ENCODE measurements around the gene FOXN1. TPM values are rescaled to one million over a fixed set of nuclear protein-coding genes. Genes with fewer than 3 reads are reported as not detected.
A peak's percentile ranks its signal among the peaks of the same experiment; 100 is the strongest.

FOXN1 gene
- total and polyA plus RNA-seq, 10 of the 15 experiments (the other 5 are each of a cell fraction or from before 2014, with no cell fraction given), result not detected

DNA sequence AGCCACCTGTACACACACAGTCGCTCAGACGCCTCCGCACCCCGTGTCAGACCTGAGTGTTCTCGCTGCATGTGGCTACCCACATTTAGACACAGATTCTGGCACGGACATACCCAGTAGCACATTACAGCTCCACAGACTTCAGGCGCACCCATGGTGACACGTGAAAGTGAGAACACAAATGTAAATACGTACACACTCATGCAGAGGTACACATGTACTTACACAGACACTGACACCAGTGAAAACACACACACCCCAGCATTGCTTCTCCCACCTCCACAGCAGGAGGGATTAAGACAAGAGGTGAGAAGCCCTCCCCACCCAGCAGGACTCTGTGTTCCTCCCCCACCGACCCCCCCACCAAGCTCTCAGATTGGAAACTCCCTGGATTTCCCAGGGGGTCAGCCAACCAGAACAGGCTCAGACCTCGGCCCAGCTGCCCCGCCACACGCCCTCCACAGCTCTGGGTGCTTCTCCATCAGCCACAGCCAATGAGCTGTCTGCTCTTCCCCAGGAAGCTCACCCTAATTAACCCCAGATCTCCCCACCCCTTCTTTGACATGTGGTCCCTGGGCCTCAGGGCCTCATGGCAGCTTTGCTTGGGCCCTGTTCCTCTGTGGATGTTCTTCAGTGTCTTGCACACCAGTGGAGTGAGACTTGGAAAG is 5.3 kb upstream of the FOXN1 start (continued):
- 0 out of 2 replicates have a peak, but pooled peaks have one; percentile 22 for TF ChIP-seq RAD51 (IDR thresholded peaks at IDR 0.05)
- 0 out of 2 replicates have a peak, but pooled peaks have one; percentile 48 for TF ChIP-seq TCF3 (IDR thresholded peaks at IDR 0.05; ENCODE audit: borderline replicate concordance, insufficient read depth, low read depth, low read length)
- no peak for TF ChIP-seq ZNF24 (IDR thresholded peaks at IDR 0.05)
- TF ChIP-seq, protein P1, sequence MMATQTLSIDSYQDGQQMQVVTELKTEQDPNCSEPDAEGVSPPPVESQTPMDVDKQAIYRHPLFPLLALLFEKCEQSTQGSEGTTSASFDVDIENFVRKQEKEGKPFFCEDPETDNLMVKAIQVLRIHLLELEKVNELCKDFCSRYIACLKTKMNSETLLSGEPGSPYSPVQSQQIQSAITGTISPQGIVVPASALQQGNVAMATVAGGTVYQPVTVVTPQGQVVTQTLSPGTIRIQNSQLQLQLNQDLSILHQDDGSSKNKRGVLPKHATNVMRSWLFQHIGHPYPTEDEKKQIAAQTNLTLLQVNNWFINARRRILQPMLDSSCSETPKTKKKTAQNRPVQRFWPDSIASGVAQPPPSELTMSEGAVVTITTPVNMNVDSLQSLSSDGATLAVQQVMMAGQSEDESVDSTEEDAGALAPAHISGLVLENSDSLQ (IDR thresholded peaks at IDR 0.05), result peak; percentile 41

DNA sequence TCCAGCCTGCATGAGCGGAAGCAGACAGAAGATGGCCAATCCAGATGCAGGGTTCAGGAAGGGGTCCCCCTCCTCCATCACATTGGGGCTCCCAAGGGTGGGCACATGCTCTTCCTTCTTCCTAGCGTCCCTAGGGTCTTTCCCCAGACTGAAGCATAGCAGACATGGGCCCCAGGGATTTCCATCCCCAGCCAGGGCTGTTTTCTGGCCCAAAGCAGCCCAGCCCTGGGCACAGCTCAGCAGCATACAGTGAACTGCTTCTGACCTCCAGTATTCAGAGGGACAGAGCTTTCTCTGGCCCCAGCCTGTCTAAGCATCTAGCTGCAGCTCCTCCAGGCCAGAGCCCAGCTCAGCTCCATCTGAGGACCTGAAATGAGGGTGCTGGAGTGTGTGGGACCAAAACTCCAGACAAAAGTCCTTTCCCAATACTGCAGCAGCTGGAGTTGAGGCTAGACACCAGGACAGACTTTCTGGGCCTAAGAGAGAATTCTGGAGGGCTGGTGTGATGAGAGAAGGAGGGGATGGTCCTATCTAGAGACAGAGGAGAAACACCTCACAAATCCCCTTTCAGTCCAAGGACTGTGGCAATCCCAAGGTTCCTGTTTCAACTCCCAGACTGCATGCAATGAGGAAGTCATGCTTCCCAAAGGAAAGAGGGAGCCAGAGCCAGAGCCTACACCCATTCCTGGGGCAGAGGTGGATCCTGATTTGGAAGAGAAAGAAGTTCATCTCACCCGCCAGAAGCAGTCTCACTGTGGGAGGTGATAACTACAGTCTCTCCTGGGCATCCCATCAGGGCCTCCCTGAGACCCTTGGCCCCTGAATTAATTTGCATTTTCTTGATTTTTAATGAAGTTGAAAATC is 4.5 kb upstream of the FOXN1 start:
- POLR2A ChIA-PET, result interaction anchor here (0.5 to 5.8 kb wide), 14 partner anchors 15 to 402 kb away, joined by 3 to 48 read pairs (median 6); partner anchors contain the start of genes ALDOC and PIGS
- intact Hi-C loops (cut with micrococcal nuclease; ENCODE audit: unreplicated experiment), result loop anchor here (2.0 kb wide), 1 partner anchor 43 kb away; no protein-coding TSS in a partner anchor

More for the DNA sequence above, 4.5 kb upstream of the FOXN1 start:
- Histone ChIP-seq H3K4me3 (peak overlapping the region; percentile 59; the same call in 1 of the 2 replicates), H3K9me3 (replicated peaks; ENCODE audit: control insufficient read depth, insufficient read depth, low read length) (no peaks in the 10 kb centered on the region), H3K4me1 (ENCODE audit: control insufficient read depth, insufficient read depth, low read length) (peaks cover 30% of the 10 kb centered on the region), H4K20me1 (ENCODE audit: control insufficient read depth, insufficient read depth) (no peaks in the 10 kb centered on the region), H3K9ac (ENCODE audit: control insufficient read depth, insufficient read depth, low read length) (peak overlapping the region; percentile 76), H3K79me2 (ENCODE audit: control insufficient read depth, insufficient read depth, low read length) (peaks cover 6% of the 10 kb centered on the region), H2AFZ (ENCODE audit: control insufficient read depth, low read depth, low read length) (peak overlapping the region; percentile 78), H3K4me2 (ENCODE audit: control insufficient read depth, insufficient read depth) (peak overlapping the region; percentile 81), H3K27ac (ENCODE audit: control insufficient read depth, insufficient read depth) (peak overlapping the region; percentile 87), H3K36me3 (ENCODE audit: control insufficient read depth in 2 of 2, insufficient read depth in 2 of 2, low read length in 1 of 2) (no peaks in the 10 kb centered on the region), H3K27me3 (replicated peaks in 1 of 2; ENCODE audit: control insufficient read depth in 2 of 2, insufficient read depth in 2 of 2, low read length in 1 of 2) (no peaks in the 10 kb centered on the region)
- FAIRE-seq, result no peak
- in situ Hi-C loops (cut with MboI), result no loop called here
- ATAC-seq, result peak; percentile 45
- CTCF ChIA-PET, result interaction anchor here (0.7 to 16.1 kb wide), 9 partner anchors 18 to 166 kb away, joined by 3 to 316 read pairs (median 5); partner anchors contain the start of genes ALDOC, BLTP2, IFT20 and TNFAIP1
- TF ChIP-seq, protein P2, sequence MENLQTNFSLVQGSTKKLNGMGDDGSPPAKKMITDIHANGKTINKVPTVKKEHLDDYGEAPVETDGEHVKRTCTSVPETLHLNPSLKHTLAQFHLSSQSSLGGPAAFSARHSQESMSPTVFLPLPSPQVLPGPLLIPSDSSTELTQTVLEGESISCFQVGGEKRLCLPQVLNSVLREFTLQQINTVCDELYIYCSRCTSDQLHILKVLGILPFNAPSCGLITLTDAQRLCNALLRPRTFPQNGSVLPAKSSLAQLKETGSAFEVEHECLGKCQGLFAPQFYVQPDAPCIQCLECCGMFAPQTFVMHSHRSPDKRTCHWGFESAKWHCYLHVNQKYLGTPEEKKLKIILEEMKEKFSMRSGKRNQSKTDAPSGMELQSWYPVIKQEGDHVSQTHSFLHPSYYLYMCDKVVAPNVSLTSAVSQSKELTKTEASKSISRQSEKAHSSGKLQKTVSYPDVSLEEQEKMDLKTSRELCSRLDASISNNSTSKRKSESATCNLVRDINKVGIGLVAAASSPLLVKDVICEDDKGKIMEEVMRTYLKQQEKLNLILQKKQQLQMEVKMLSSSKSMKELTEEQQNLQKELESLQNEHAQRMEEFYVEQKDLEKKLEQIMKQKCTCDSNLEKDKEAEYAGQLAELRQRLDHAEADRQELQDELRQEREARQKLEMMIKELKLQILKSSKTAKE (IDR thresholded peaks at IDR 0.05; ENCODE audit: low read depth, poor library complexity, severe bottlenecking), result no peak
- no peak for TF ChIP-seq TARDBP (IDR thresholded peaks at IDR 0.05; ENCODE audit: borderline replicate concordance)
- TF ChIP-seq SMAD1 (IDR thresholded peaks at IDR 0.05; ENCODE audit: low read depth, partially characterized antibody), result no peak
- peak; percentile 19 for TF ChIP-seq IKZF1 (conservative IDR thresholded peaks at IDR 0.05)
- TF ChIP-seq, protein P3, sequence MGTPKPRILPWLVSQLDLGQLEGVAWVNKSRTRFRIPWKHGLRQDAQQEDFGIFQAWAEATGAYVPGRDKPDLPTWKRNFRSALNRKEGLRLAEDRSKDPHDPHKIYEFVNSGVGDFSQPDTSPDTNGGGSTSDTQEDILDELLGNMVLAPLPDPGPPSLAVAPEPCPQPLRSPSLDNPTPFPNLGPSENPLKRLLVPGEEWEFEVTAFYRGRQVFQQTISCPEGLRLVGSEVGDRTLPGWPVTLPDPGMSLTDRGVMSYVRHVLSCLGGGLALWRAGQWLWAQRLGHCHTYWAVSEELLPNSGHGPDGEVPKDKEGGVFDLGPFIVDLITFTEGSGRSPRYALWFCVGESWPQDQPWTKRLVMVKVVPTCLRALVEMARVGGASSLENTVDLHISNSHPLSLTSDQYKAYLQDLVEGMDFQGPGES (IDR thresholded peaks at IDR 0.05), result no peak
- no peak for TF ChIP-seq HDGF (IDR thresholded peaks at IDR 0.05)
- TF ChIP-seq IKZF2 (IDR thresholded peaks at IDR 0.05), result 0 out of 4 replicates have a peak, but pooled peaks of 1 of the 2 experiments have one; percentile 16
- RAD21 ChIA-PET (ENCODE audit: unreplicated experiment), result interaction anchor here (0.6 to 4.6 kb wide), 13 partner anchors 10 to 218 kb away, joined by 3 to 37 read pairs (median 5); partner anchors contain the start of gene ALDOC
- TSS peak; percentile 89 for BruUV-seq (replicated peaks)
- WGBS (ENCODE audit: insufficient coverage, insufficient replicate concordance, low lambda C conversion rate, missing lambda C conversion rate), result 75% methylated on average over 3 of the region's 3 CpGs
- SMC1A ChIA-PET (ENCODE audit: uncharacterized antibody, unreplicated experiment), result interaction anchor here (0.7 to 7.7 kb wide), 12 partner anchors 8 to 218 kb away, joined by 3 to 53 read pairs (median 4); partner anchors contain the start of genes POLDIP2 and RPL23A
- no peak for DNase-seq (ENCODE audit: low read depth, low spot score)

Measured in GM12878 (cell line).